ENCODE results near the gene RAB5B. TPM values are rescaled to one million over a fixed set of nuclear protein-coding genes. Genes with fewer than 3 reads are reported as not detected.
"Not testable (repeated sequence)": the region's sequence is repeated elsewhere in the genome, so short reads cannot be mapped to it uniquely, and the experiment has no call there.

RAB5B gene
- total RNA-seq, 1 donor from 2014 or later: 139 TPM

DNA sequence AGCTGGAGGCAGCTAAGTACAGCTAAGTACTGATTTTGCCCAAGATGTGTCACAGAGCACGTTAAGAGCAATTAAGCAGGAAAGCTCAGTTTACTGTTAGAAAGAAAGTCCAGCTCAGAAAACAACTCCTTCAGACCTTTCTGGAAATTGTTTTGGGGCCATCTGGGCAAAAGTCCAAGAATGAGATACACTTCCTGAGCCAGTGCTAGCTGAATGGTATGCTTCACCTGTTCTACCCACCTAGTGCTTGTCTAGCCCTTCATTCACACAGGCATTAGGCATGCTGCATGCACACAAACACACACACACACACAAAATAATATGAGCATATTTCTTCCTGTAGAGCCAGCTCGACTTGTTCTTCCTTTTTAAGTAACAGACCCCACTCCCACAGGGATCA, 40.3 kb downstream of the RAB5B start:
- DNase-seq (ENCODE audit: low spot score): no peak

- no peak for DNase-seq (ENCODE audit: low spot score)
Measured at GRCh38 chr12:56017181-56017580, 43.3 kb downstream of the RAB5B start.

GRCh38 chr12:56018356-56018755, 44.5 kb downstream of the RAB5B start:
- DNase-seq (ENCODE audit: low spot score): no peak

- DNase-seq (ENCODE audit: low spot score): peak; percentile 68
Measured at GRCh38 chr12:56020423-56021184, 46.7 kb downstream of the RAB5B start, which contains the start of gene IKZF4. IKZF4 (plus strand) TSS chr12:56021043; CDS start chr12:56021494, 451 bp downstream.

- DNase-seq (ENCODE audit: low spot score): no peak
Measured at GRCh38 chr12:56021889-56022497, 48.1 kb downstream of the RAB5B start.

GRCh38 chr12:56028511-56029165, 54.8 kb downstream of the RAB5B start:
- no peak for DNase-seq (ENCODE audit: low spot score)

GRCh38 chr12:56029166-56029519, 55.3 kb downstream of the RAB5B start:
- DNase-seq (ENCODE audit: low spot score): no peak

DNA sequence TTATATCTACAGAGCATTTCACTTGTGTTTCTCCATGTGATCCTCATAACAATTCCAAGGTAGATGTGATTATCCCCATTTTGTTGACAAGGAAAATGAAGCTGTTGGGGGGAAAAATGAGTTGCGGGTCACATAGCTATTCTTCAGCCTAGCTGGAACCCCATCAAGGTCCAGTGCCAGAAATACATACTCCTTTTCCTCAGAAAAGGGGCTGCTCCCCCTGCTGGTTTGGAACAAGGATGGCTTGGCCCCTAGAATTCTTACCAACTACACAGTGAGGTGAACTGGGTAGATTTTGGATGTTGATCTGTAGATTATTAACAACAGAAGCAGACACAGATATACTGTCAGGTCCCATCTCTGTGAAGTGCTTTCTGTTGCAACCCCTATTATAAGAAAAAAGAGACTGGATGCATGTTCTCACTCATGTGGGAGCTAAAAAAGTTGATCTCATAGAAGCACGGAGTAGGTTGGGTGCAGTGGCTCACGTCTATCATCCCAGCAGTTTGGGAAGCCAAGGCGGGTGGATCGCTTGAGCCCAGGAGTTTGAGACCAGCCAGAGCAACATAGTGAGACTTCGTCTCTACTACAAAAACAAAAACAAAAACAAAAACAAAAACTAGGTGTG, 55.9 kb downstream of the RAB5B start:
- DNase-seq (ENCODE audit: low spot score): no peak

- no peak for DNase-seq (ENCODE audit: low spot score)
Measured at GRCh38 chr12:56031987-56032386, 58.1 kb downstream of the RAB5B start.

DNA sequence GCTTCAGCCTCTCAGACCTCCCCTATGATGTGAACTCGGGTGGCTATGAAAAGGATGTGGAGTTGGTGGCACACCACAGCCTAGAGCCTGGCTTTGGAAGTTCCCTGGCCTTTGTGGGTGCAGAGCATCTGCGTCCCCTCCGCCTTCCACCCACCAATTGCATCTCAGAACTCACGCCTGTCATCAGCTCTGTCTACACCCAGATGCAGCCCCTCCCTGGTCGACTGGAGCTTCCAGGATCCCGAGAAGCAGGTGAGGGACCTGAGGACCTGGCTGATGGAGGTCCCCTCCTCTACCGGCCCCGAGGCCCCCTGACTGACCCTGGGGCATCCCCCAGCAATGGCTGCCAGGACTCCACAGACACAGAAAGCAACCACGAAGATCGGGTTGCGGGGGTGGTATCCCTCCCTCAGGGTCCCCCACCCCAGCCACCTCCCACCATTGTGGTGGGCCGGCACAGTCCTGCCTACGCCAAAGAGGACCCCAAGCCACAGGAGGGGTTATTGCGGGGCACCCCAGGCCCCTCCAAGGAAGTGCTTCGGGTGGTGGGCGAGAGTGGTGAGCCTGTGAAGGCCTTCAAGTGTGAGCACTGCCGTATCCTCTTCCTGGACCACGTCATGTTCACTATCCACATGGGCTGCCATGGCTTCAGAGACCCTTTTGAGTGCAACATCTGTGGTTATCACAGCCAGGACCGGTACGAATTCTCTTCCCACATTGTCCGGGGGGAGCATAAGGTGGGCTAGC, 60.9 kb downstream of the RAB5B start:
- no peak for DNase-seq (ENCODE audit: low spot score)

DNA sequence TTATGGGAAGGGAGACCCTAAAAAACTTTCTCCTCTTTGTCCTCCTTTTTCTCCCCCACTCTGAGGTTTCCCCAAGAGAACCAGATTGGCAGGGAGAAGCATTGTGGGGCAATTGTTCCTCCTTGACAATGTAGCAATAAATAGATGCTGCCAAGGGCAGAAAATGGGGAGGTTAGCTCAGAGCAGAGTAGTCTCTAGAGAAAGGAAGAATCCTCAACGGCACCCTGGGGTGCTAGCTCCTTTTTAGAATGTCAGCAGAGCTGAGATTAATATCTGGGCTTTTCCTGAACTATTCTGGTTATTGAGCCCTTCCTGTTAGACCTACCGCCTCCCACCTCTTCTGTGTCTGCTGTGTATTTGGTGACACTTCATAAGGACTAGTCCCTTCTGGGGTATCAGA, 63.3 kb downstream of the RAB5B start:
- DNase-seq (ENCODE audit: low spot score): no peak

- no peak for DNase-seq (ENCODE audit: low spot score)
Measured at GRCh38 chr12:56038022-56038655, 64.3 kb downstream of the RAB5B start.

DNA sequence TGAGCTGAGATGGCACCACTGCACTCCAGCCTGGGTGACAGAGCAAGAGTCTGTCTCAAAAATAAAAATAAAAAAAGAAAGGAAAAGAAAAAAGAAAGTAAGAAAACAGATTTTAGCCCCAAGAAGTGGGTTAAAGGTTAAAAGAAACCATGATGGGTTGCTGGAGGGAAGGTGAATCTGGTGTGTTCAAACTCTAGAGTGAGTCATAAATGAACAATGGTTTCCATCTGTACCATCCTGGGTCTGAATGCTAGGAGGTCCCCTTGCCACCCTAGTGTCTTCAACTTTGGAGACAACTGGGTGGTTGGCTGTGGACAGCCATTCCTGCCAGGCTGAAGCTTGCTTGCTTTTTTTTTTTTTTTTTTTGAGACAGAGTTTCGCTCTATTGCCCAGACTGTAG, 66.3 kb downstream of the RAB5B start:
- DNase-seq (ENCODE audit: low spot score): no peak

GRCh38 chr12:56040963-56041551, 67.2 kb downstream of the RAB5B start:
- no peak for DNase-seq (ENCODE audit: low spot score)

GRCh38 chr12:56041552-56042429, 67.9 kb downstream of the RAB5B start, which contains the start of gene RPS26:
RPS26 (plus strand) TSS chr12:56041918; CDS start chr12:56042167, 249 bp downstream.
- DNase-seq (ENCODE audit: low spot score): peak; percentile 98

DNA sequence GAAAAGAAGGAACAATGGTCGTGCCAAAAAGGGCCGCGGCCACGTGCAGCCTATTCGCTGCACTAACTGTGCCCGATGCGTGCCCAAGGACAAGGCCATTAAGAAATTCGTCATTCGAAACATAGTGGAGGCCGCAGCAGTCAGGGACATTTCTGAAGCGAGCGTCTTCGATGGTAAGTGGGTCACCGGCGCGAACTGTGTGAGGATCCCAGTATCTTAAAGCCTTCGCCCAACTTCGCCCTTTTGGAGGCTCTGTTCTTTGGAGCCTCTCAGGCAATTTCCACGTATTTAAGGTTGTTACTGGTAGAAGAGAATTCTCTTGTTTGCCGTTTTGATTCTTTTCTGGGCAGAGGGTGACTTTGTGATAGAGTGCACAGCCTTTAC, 68.5 kb downstream of the RAB5B start:
- not testable (repeated sequence) for DNase-seq (ENCODE audit: low spot score)

DNA sequence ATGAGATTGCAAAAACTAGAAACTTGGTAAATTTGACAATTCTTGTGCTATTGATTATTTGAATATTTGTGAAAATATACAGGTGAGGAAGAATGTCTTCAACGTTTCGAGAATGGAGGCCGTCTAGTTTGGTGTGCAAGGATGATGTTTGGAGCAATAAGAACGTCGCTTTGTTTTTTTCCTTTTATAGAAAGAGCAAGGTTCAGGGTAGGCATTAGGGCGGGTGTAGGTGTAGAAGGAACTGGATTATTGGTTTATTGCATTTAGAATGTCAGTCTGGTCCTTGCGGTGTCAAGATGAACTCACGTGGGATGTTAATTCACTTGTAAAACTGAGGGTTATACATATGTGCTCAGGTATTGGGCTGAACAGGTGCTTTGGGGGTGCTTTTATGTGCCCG, 69.0 kb downstream of the RAB5B start:
- no peak for DNase-seq (ENCODE audit: low spot score)
